ENCODE measurements around the gene ZBTB40.

ZBTB40 gene

DNA sequence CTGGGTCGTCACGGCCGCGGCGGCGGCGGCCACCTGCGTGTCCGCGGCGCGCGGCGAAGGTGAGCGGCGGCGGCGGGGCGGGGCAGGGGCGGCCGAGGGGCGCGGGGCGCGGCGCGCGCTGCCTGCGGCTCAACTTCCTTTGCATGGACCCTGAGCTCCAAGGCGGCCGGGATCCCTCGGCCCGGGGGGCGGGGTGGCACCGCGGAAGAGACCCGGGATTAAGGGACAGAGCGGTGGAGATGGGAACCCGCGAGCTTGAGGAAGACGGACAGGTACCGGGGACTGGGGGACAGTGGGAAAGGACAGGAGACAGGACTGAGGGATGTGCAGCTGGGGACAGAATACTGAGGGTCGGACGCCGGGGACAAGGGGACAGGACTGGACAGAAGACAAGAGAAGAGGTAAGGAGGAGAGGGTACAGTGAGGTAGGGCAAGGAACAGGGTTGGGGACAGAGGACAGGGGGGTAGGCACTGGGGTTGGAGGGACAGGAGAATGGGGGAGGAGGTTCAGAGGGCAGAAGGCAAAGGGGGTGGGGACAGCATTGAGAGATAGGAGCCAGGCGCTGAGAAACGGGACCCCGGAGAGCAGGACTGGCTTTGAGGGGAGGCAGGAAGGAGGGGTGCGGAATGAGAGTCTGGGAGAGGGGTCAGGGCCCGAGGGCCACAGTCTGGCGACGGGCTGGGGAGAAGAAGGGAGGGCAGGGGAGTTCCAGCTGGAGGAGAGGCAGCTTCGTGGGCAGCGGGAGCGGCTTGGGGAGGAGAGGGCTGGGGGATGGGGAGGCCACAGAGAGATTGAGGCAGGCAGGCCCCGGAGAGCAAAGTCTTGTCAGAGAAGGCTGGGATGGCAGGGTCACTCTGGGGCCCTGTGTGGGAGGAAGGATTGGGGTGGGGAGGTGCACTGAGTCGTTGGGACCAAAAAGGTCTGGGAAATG, 112.3 kb downstream of the ZBTB40 start:
- no peak for DNase-seq

- DNase-seq, result no peak
Measured at GRCh38 chr1:22566161-22566560, 114.5 kb downstream of the ZBTB40 start.

DNA sequence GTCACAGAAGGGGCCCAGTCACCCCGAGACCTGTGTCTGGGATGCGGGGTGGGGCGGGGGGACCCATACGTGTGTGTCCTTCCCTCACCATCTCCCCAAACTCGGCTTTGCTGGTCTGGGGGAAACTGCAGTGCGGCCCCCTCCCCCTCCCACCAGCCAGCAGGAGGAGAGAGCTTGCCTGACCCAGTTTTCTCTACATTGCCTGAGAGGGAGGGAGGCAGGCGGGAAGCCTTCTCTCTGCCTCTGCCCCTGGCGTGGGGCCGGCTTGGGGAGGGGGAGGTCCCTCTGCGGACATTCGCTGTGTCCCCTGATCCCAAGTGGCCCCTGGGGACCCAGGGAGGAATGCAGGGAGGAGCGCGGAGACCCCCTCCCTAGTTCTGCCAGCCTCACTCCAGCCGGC, 115.5 kb downstream of the ZBTB40 start:
- no peak for DNase-seq

DNA sequence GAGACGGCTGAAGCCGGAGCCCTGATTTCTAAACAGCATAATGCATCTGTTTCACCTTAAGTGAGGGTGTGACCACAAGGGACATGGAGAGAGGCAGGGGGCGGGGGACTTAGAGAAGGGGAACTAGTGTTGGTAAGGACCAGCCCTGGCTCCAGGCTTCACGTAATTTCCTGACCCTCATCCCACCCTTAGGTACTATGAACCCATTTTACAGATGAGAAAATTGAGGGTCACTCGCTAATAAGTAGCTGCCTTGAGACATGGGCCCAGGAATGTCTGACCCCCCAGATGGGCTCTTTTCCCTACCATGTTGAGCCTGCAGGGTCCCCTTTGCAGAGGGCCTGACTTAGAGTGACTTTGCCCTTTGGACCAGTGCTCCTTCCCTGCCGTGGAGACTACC, 116.3 kb downstream of the ZBTB40 start:
- DNase-seq, result no peak

DNA sequence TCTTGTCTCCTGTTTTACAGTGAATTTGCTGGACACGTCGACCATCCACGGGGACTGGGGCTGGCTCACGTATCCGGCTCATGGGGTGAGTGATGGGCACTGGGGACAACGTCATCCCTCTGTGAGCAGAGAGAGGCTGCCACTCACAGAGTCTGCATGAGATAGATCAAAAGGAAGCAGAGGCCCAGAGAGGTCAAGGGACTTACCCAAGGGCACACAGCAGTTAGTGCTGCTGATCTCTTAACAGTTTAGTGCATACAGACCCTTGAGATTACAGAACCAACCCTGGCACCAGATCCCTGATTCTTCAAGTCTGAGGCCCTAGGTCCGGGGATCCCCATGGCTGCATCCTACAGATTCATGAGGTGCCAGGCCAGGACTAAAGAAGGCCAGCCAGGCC, 117.6 kb downstream of the ZBTB40 start:
- DNase-seq, result no peak

DNA sequence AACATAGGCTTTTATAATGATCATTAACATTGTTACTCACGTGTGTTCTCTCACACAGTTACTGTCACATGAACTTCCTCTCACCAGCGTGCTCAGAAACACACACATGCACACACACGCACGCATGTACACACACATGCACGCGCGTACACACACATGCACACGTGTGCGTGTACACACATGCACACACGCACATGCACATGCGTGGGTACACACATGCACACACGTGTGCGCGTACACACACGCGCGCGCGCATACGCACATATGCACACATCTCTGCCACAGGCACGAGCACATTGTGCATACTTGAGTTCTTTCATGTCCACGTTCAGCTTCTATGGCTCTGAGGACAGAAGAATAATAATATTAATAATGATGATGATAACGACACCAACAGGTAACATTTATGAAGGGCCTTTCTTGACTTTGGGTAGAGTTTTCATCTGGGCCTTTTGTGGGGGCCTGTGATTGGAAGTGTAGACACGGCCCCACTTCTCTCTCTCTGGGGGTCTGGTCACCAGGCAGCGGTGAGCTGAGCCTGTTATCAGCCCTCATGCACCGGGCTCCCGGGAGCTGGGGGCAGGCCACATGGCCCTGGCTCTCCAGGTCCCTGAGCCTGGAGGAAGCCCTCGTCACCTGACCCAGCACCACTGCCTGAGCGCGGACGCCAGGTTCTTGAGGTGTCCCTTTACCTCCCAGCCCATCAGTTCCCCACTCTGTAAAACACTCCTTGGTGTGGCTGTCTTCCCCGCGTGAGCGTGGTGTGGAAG, 118.7 kb downstream of the ZBTB40 start:
- DNase-seq, result no peak

- no peak for DNase-seq
Measured at GRCh38 chr1:22572818-22573217, 121.2 kb downstream of the ZBTB40 start.

DNA sequence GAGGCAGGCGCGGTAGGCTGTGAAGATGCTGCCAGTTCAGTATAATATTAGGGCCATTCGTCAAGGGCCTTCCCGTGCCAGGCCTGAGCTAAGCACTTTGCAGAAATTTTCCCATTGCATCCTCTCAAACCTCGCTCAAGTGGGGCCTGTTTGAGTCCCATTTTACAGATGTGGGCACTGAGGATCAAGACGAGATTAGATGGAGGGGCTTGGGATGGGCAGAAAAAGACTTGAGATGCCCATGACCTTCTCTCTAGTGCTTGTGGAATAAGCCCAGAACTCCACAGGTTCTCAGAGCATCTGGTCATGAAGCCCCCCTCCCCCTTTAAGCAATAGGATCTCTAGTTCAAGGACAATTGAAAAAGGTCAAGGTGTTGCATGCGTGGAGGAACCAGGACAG, 121.6 kb downstream of the ZBTB40 start:
- no peak for DNase-seq

DNA sequence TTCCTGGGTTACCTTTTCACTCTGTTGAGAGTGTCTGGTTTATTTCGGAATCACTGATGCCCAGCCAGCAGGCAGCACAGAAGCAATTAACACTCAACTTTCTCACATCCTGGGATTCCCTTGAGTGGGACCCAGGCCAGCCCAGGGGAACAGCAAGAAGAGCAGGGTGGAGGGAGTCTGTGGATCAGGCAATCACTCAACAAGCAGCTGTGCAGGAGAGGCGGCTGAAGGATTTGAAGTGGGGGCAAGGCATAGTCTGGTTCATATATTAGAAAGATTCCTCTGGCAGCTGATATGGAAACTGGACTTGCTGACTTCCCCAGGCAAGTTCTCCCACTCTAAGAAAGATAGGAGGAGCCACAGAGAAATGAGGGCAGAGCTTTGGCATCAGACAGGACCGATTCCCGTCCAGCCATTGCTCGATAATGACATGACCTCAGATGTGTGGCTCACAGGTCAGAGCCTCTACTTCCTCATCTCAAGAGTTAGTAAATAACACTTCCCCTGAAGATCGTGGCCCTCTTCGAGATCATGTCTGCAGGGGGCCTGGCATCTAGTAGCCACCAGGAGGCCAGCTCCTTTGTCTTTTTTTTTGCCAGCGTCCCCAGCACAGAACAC, 124.0 kb downstream of the ZBTB40 start:
- no peak for DNase-seq

- no peak for DNase-seq
Measured at GRCh38 chr1:22576150-22576544, 124.5 kb downstream of the ZBTB40 start.

DNA sequence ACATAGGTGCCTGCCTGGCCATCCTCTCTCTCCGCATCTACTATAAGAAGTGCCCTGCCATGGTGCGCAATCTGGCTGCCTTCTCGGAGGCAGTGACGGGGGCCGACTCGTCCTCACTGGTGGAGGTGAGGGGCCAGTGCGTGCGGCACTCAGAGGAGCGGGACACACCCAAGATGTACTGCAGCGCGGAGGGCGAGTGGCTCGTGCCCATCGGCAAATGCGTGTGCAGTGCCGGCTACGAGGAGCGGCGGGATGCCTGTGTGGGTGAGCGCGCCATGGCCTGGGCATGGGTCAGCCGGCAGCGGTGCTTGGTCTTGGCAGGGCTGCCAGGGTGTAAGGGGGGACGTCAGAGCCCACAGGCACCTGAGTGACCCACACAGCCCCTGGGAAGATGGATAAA, 125.0 kb downstream of the ZBTB40 start:
- no peak for DNase-seq

DNA sequence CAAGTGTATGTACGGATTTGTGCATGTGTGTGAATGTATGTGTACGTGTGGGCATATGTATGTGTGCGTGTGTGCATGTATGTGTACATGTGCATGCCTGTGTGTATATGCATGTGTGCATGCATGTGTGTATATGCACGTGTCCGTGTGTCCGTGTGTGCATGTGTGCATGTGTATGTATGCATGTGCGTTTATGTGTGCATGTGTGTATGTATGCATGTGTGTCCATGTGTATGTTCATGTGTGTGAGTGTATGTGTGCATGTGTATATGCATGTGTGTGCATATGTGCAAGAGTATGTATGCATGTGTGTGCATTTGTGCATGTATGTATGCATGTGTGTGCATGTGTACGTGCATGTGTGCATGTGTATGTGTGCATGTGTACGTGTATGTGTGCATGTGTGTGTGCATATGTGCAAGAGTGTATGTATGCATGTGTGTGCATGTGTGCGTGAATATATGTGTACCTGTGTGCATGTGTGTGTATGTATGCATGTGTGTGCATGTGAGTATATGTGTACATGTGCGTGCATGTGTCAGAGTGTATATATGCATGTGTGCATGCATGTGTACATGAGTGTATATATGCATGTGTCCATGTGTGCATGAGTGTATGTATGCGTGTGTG, 127.2 kb downstream of the ZBTB40 start:
- DNase-seq, result no peak

GRCh38 chr1:22579541-22580155, 128.0 kb downstream of the ZBTB40 start:
- DNase-seq, result no peak

Measured in cerebellar nuclear complex (tissue), 1 donor.